Lower leg skin (tissue), 4 donors: ENCODE data around the gene EYS. TPM values are rescaled to one million over a fixed set of nuclear protein-coding genes. Genes with fewer than 3 reads are reported as not detected.

Experiments used
- DNase-seq, 2 donors: peaks; one replicate each; pipeline ENCODE4 v3.0.0-alpha.2; 2019; ENCODE audit warnings: low spot score in 2 of 2
- H3K4me3 ChIP-seq: fragments of 200-600 bp; sonication (generic); 2 replicates; pipeline ENCODE4 v1.5.1; 2017; ENCODE audit warnings: mild to moderate bottlenecking, low read depth; ENCODE audit not compliant: poor library complexity, severe bottlenecking
- POLR2A ChIP-seq, 2 donors: fragments of 450-650 bp; IDR thresholded peaks; one replicate each; pipeline ENCODE4 v1.6.1; 2016 to 2017; ENCODE audit warnings: antibody characterized with exemption in 2 of 2, mild to moderate bottlenecking in 1 of 2, moderate library complexity in 1 of 2
- WGBS, 2 donors: methylation state at CpG; one replicate each; pipeline ENCODE4 v1.1.5; 2018; 5-methylcytosine and 5-hydroxymethylcytosine counted together
- intact Hi-C: fragments of 100-400 bp; cut with DNase I; formaldehyde crosslinking; loops from one replicate; pipeline ENCODE4 v1.15.0; 2023; ENCODE audit warnings: low total_unique reads
- total RNA-seq, 4 donors: library from RNA; depleted of rRNA; stranded (reverse); fragments of >200 nt; gene quantifications; one replicate each; pipeline ENCODE4 v1.1.0, GENCODE V29; 2016
- TF ChIP-seq, protein P1 (sequence below), 3 donors: fragments of 450-650 bp; IDR thresholded peaks; one replicate each; pipeline ENCODE4 v1.5.1; 2016; ENCODE audit warnings: antibody characterized with exemption in 3 of 3, mild to moderate bottlenecking in 3 of 3, moderate library complexity in 2 of 3

EYS gene
- total RNA-seq, 4 donors from 2014 or later = 0.04 TPM; not detected in 3

DNA sequence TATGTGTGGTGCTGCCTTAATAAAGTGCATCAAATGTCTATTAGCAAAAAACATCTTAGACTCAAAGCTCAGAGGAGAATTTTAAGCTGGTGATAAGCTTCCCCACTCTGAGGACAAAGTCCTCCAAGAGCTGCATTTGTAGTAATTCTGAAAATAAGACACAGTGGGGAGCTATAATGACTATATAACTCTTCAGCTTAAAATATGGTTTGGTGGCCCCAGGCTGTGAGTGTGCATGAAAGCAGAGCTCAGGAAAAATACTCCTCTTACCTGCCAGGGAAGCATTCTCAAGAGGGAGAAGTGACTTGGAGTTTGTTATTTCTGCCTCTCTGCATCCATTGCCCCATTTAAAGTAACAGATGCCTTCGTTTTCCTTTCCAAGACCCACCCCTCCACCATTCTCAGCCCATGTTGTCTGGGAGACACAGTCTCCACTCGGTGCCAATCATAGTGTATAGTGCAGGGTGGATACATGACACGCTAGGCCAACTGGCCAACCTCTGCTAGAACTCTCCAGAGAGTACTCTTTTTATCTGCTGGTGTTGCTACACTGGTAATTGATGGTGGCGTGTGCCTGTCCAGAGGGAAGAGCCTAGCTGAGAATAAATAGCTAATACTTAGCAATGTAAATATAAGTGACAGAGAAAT is 1842.2 kb downstream of the EYS start:
- DNase-seq = no peak
- no peak for TF ChIP-seq POLR2A (IDR thresholded peaks at IDR 0.05)
- TF ChIP-seq, protein P1, sequence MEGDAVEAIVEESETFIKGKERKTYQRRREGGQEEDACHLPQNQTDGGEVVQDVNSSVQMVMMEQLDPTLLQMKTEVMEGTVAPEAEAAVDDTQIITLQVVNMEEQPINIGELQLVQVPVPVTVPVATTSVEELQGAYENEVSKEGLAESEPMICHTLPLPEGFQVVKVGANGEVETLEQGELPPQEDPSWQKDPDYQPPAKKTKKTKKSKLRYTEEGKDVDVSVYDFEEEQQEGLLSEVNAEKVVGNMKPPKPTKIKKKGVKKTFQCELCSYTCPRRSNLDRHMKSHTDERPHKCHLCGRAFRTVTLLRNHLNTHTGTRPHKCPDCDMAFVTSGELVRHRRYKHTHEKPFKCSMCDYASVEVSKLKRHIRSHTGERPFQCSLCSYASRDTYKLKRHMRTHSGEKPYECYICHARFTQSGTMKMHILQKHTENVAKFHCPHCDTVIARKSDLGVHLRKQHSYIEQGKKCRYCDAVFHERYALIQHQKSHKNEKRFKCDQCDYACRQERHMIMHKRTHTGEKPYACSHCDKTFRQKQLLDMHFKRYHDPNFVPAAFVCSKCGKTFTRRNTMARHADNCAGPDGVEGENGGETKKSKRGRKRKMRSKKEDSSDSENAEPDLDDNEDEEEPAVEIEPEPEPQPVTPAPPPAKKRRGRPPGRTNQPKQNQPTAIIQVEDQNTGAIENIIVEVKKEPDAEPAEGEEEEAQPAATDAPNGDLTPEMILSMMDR (IDR thresholded peaks at IDR 0.05) = no peak
- no peak overlapping the region for H3K4me3 ChIP-seq
- WGBS, 2 donors = 61 to 70% methylated on average over 4 of the region's 4 CpGs
- intact Hi-C loops = no loop called here

DNA sequence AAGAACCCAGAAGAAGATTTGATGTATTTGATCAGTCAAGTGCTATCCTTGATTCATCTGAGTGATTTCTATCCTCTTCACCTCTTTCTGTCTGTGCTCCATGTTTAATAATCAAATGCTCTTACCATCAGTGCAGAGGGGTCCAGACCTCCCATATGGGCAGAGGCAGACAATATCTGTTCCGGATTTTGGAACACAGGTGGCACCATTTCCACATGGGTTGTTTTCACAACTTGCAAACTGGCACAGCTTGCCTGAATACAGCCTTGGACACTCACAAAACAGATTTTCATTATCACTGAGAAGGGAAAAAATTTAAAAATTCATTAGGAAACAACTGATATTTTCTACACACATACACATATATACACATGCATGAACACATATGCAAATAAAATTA is 1843.0 kb downstream of the EYS start:
- no peak overlapping the region for H3K4me3 ChIP-seq
- TF ChIP-seq, protein P1 (IDR thresholded peaks at IDR 0.05) = no peak
- no peak for TF ChIP-seq POLR2A (IDR thresholded peaks at IDR 0.05)
- no peak for DNase-seq
- intact Hi-C loops = no loop called here
- WGBS, 2 donors = 70 to 88% methylated on average over 1 of the region's 1 CpG

DNA sequence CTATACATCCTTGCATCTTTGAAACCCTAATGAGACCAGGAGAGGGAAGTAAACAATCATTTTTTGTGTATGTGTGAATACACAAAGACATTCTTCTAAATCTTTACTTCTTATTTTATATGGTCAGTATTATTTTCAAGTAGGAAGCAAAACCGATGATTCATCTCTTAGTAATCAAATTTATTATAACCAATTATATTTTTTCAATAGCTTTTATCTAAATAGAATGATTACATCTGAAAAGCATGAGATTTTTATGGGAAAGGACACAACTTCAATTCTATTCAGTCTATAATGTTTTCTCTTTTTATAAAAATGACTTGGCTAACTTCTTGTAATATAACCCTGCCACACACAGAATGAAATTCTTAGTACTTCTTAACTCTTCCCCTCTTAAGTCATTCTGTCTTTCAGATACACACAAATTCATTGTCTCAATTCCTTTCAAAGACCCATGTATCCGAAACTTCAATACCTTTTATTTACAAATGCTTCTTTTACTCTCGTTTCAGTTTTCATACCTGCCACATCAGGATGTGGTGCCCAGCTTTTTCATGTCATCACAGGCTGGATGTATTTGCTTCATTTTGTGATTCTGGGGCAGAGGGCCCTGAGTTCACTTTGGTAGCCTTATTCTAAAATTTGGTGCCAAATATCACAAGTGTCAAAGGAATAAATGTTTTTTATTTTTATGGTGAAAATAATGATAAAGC is 1844.4 kb downstream of the EYS start:
- intact Hi-C loops = no loop called here
- no peak overlapping the region for H3K4me3 ChIP-seq
- TF ChIP-seq, protein P1 (IDR thresholded peaks at IDR 0.05) = no peak
- no peak for TF ChIP-seq POLR2A (IDR thresholded peaks at IDR 0.05)
- 74 to 76% methylated on average over 3 of the region's 3 CpGs for WGBS, 2 donors
- no peak for DNase-seq

DNA sequence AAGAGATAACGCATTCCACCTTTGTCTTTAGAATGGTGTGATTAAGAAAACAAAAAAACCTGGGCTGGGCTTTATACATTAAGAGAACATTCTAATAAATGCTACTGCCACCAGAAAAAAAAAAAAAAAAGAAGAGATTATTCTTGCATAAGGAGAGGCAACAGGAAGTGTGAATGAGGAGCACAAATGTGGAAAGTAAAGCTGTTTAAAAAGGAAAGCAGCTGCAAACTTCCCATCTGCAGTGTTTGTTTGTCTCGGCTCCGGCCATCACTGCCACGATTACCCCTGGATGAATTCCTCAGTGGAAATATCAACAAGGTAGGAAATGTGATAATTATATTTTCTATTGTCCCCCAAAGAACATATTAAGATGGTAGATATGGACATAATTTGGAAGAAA is 1847.5 kb downstream of the EYS start:
- H3K4me3 ChIP-seq = no peak overlapping the region
- TF ChIP-seq, protein P1 (IDR thresholded peaks at IDR 0.05) = no peak
- no peak for TF ChIP-seq POLR2A (IDR thresholded peaks at IDR 0.05)
- no peak for DNase-seq
- 67 to 71% methylated on average over 4 of the region's 4 CpGs for WGBS, 2 donors
- intact Hi-C loops = no loop called here

DNA sequence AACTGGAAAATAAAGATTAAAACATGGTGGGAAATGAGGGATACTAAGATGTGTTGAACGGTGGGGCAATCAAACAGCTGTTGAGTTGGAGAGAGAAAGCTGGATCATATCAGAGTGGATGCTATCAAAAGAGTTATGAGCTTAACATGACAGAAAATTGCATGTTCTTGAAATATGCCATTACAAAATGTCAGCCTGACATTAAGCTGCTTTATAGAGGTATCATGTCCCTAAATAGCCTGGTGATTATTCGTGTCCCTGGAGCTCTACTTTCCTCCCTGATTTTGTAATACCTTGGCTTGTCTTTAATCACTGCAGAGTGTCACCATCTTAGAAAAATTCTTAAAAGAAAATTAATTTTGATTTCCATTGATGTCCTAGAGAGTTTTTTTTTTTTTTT is 1848.3 kb downstream of the EYS start:
- TF ChIP-seq, protein P1 (IDR thresholded peaks at IDR 0.05) = no peak
- no peak for TF ChIP-seq POLR2A (IDR thresholded peaks at IDR 0.05)
- H3K4me3 ChIP-seq = no peak overlapping the region
- WGBS, 2 donors = 58 to 63% methylated on average over 2 of the region's 2 CpGs
- intact Hi-C loops = no loop called here
- DNase-seq = no peak
